ENCODE data around the gene NTN5. TPM values are rescaled to one million over a fixed set of nuclear protein-coding genes. Genes with fewer than 3 reads are reported as not detected.
A peak's percentile ranks its signal among the peaks of the same experiment; 100 is the strongest.

The NTN5 gene
- total and polyA plus RNA-seq, 2 donors (not counting 1 experiment from before 2014, with no cell fraction given), result under 0.01 to 0.10 TPM

- H3K9ac ChIP-seq (ENCODE audit: insufficient read depth, low read length), result no peak overlapping the region
- peak overlapping the region in 1 of 4 experiments; percentile 12 for H3K4me3 ChIP-seq (replicated peaks in 1 of 4; ENCODE audit: control extremely low read depth in 1 of 4, insufficient read depth in 1 of 4, low read depth in 3 of 4, low read length in 4 of 4)
- no peaks in the 10 kb centered on the region for H3K27me3 ChIP-seq (ENCODE audit: control insufficient read depth, insufficient read depth, low read length)
- TF ChIP-seq CTCF (conservative IDR thresholded peaks at IDR 0.05 in 1 of 2, IDR thresholded peaks at IDR 0.05 in 1 of 2; ENCODE audit: low read depth in 1 of 2, low read length in 2 of 2) (no peak), EZH2 (IDR thresholded peaks at IDR 0.05; ENCODE audit: low read length, missing control alignments) (no peak)
- no peak overlapping the region for H3K4me2 ChIP-seq (ENCODE audit: extremely low read depth, insufficient read depth, low read length)
- H4K20me1 ChIP-seq (ENCODE audit: control insufficient read depth, extremely low read depth, insufficient read depth, low read length), result no peaks in the 10 kb centered on the region
- peaks cover 2% of the 10 kb centered on the region for H3K36me3 ChIP-seq (ENCODE audit: control insufficient read depth, insufficient read depth, low read length)
- no peaks in the 10 kb centered on the region for H3K79me2 ChIP-seq (ENCODE audit: control insufficient read depth, insufficient read depth, low read length)
- DNase-seq (ENCODE audit: low read depth in 2 of 2), result no peak
- H3K4me1 ChIP-seq (ENCODE audit: control insufficient read depth, extremely low read depth, insufficient read depth, low read length), result peaks cover 34% of the 10 kb centered on the region
- H3K27ac ChIP-seq (ENCODE audit: insufficient read depth, low read length), result no peak overlapping the region
- H2AFZ ChIP-seq (ENCODE audit: low read length), result no peak overlapping the region
- no peaks in the 10 kb centered on the region for H3K9me3 ChIP-seq (ENCODE audit: control insufficient read depth, insufficient read depth, low read depth, low read length)
Measured at GRCh38 chr19:48631225-48631624, 41.6 kb downstream of the NTN5 start.

GRCh38 chr19:48630296-48631063 is 42.3 kb downstream of the NTN5 start:
- H3K4me1 ChIP-seq (ENCODE audit: control insufficient read depth, extremely low read depth, insufficient read depth, low read length), result peaks cover 34% of the 10 kb centered on the region
- peak; percentile 58 to 68 for DNase-seq (ENCODE audit: low read depth in 2 of 2)
- H3K9ac ChIP-seq (ENCODE audit: insufficient read depth, low read length), result no peak overlapping the region
- H2AFZ ChIP-seq (ENCODE audit: low read length), result no peak overlapping the region
- TF ChIP-seq CTCF (conservative IDR thresholded peaks at IDR 0.05 in 1 of 2, IDR thresholded peaks at IDR 0.05 in 1 of 2; ENCODE audit: low read depth in 1 of 2, low read length in 2 of 2), result peak; percentile 4 to 36
- no peak for TF ChIP-seq EZH2 (IDR thresholded peaks at IDR 0.05; ENCODE audit: low read length, missing control alignments)
- no peaks in the 10 kb centered on the region for H3K9me3 ChIP-seq (ENCODE audit: control insufficient read depth, insufficient read depth, low read depth, low read length)
- no peak overlapping the region for H3K27ac ChIP-seq (ENCODE audit: insufficient read depth, low read length)
- H4K20me1 ChIP-seq (ENCODE audit: control insufficient read depth, extremely low read depth, insufficient read depth, low read length), result no peaks in the 10 kb centered on the region
- no peaks in the 10 kb centered on the region for H3K79me2 ChIP-seq (ENCODE audit: control insufficient read depth, insufficient read depth, low read length)
- H3K4me3 ChIP-seq (replicated peaks in 1 of 4; ENCODE audit: control extremely low read depth in 1 of 4, insufficient read depth in 1 of 4, low read depth in 3 of 4, low read length in 4 of 4), result peak overlapping the region in 1 of 4 experiments; percentile 12
- H3K36me3 ChIP-seq (ENCODE audit: control insufficient read depth, insufficient read depth, low read length), result peaks cover 4% of the 10 kb centered on the region
- H3K27me3 ChIP-seq (ENCODE audit: control insufficient read depth, insufficient read depth, low read length), result no peaks in the 10 kb centered on the region
- no peak overlapping the region for H3K4me2 ChIP-seq (ENCODE audit: extremely low read depth, insufficient read depth, low read length)

GRCh38 chr19:48629599-48630295 is 43.1 kb downstream of the NTN5 start:
- Histone ChIP-seq H3K4me1 (ENCODE audit: control insufficient read depth, extremely low read depth, insufficient read depth, low read length) (peaks cover 28% of the 10 kb centered on the region), H3K27me3 (ENCODE audit: control insufficient read depth, insufficient read depth, low read length) (no peaks in the 10 kb centered on the region), H2AFZ (ENCODE audit: low read length) (no peak overlapping the region), H3K9ac (ENCODE audit: insufficient read depth, low read length) (no peak overlapping the region), H3K27ac (ENCODE audit: insufficient read depth, low read length) (no peak overlapping the region), H3K4me3 (replicated peaks in 1 of 4; ENCODE audit: control extremely low read depth in 1 of 4, insufficient read depth in 1 of 4, low read depth in 3 of 4, low read length in 4 of 4) (no peak overlapping the region), H3K79me2 (ENCODE audit: control insufficient read depth, insufficient read depth, low read length) (no peaks in the 10 kb centered on the region), H3K36me3 (ENCODE audit: control insufficient read depth, insufficient read depth, low read length) (peaks cover 4% of the 10 kb centered on the region), H4K20me1 (ENCODE audit: control insufficient read depth, extremely low read depth, insufficient read depth, low read length) (no peaks in the 10 kb centered on the region), H3K9me3 (ENCODE audit: control insufficient read depth, insufficient read depth, low read depth, low read length) (no peaks in the 10 kb centered on the region), H3K4me2 (ENCODE audit: extremely low read depth, insufficient read depth, low read length) (no peak overlapping the region)
- peak; percentile 73 to 83 for DNase-seq (ENCODE audit: low read depth in 2 of 2)
- no peak for TF ChIP-seq EZH2 (IDR thresholded peaks at IDR 0.05; ENCODE audit: low read length, missing control alignments)
- TF ChIP-seq CTCF (conservative IDR thresholded peaks at IDR 0.05 in 1 of 2, IDR thresholded peaks at IDR 0.05 in 1 of 2; ENCODE audit: low read depth in 1 of 2, low read length in 2 of 2), result no peak

Data from fibroblast of lung (primary cell).